Measurements from ENCODE around the gene ZBTB34.
"Not testable (repeated sequence)": the region's sequence is repeated elsewhere in the genome, so short reads cannot be mapped to it uniquely, and the experiment has no call there.

Gene ZBTB34

GRCh38 chr9:126860077-126860756 lies at the start of gene ZBTB34:
TSS of gene ZBTB34 (plus strand) at chr9:126860639. CDS start at chr9:126879400, 18,761 bp downstream.
- peak; percentile 38 to 49 for DNase-seq

GRCh38 chr9:126813072-126813471 lies 47.4 kb upstream of the ZBTB34 start:
- no peak for DNase-seq

- no peak for DNase-seq
Observed at GRCh38 chr9:126814091-126814490, 46.3 kb upstream of the ZBTB34 start.

GRCh38 chr9:126817615-126818014 lies 42.8 kb upstream of the ZBTB34 start:
- not testable (repeated sequence) for DNase-seq

GRCh38 chr9:126818482-126818881 lies 42.0 kb upstream of the ZBTB34 start:
- DNase-seq: no peak

- no peak for DNase-seq
Observed at GRCh38 chr9:126819482-126819881, 41.0 kb upstream of the ZBTB34 start.

- DNase-seq: no peak
Observed at GRCh38 chr9:126822278-126822677, 38.2 kb upstream of the ZBTB34 start.

- no peak for DNase-seq
Observed at GRCh38 chr9:126822873-126823272, 37.6 kb upstream of the ZBTB34 start.

GRCh38 chr9:126824052-126824451 lies 36.4 kb upstream of the ZBTB34 start:
- not testable (repeated sequence) for DNase-seq

- no peak for DNase-seq
Observed at GRCh38 chr9:126827227-126827626, 33.2 kb upstream of the ZBTB34 start.

GRCh38 chr9:126829035-126829434 lies 31.4 kb upstream of the ZBTB34 start:
- DNase-seq: no peak

- no peak for DNase-seq
Observed at GRCh38 chr9:126830827-126831226, 29.6 kb upstream of the ZBTB34 start.

- no peak for DNase-seq
Observed at GRCh38 chr9:126832440-126832839, 28.0 kb upstream of the ZBTB34 start.

GRCh38 chr9:126833020-126833419 lies 27.4 kb upstream of the ZBTB34 start:
- DNase-seq: no peak

- no peak for DNase-seq
Observed at GRCh38 chr9:126833710-126834345, 26.6 kb upstream of the ZBTB34 start.

GRCh38 chr9:126834672-126835071 lies 25.8 kb upstream of the ZBTB34 start:
- DNase-seq: no peak

GRCh38 chr9:126836216-126836615 lies 24.2 kb upstream of the ZBTB34 start:
- DNase-seq: no peak

- no peak for DNase-seq
Observed at GRCh38 chr9:126838055-126838811, 22.2 kb upstream of the ZBTB34 start.

- DNase-seq: no peak
Observed at GRCh38 chr9:126838895-126839294, 21.5 kb upstream of the ZBTB34 start.

GRCh38 chr9:126839301-126839700 lies 21.1 kb upstream of the ZBTB34 start:
- DNase-seq: no peak

GRCh38 chr9:126842220-126842842 lies 18.1 kb upstream of the ZBTB34 start:
- DNase-seq: no peak

GRCh38 chr9:126842977-126843799 lies 17.3 kb upstream of the ZBTB34 start:
- DNase-seq: peak; percentile 13 to 23

GRCh38 chr9:126844085-126844484 lies 16.4 kb upstream of the ZBTB34 start:
- DNase-seq: no peak

Data from Kasumi-1 (cell line).